DLD1 (cell line): ENCODE data around the gene HIVEP1.

ENCODE experiments used
- in situ Hi-C: cut with HindIII; loops from 2 replicates; pipeline ENCODE4 v1.10.0; 2017; ENCODE audit warnings: low sequenced_read_pairs

The HIVEP1 gene

DNA sequence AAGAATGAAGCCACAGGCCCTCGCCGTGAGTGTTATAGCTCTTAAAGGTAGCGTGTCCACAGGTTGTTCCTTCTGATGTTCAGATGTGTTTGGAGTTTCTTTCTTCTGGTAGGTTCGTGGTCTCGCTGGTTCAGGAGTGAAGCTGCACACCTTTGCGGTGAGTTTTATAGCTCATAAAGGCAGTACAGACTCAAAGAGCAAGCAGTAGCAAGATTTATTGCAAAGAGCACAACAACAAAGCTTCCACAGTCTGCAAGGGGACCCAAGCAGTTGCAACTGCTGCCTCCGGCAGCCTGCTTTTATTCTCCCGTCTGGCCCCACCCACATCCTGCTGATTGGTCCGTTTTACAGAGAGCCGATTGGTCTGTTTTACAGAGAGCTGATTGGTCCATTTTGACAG is 5.2 kb downstream of the HIVEP1 start:
- in situ Hi-C loops, result no loop called here

GRCh38 chr6:12017876-12018401 is 5.8 kb downstream of the HIVEP1 start:
- in situ Hi-C loops, result no loop called here

GRCh38 chr6:12020187-12020791 is 8.2 kb downstream of the HIVEP1 start:
- in situ Hi-C loops, result no loop called here

DNA sequence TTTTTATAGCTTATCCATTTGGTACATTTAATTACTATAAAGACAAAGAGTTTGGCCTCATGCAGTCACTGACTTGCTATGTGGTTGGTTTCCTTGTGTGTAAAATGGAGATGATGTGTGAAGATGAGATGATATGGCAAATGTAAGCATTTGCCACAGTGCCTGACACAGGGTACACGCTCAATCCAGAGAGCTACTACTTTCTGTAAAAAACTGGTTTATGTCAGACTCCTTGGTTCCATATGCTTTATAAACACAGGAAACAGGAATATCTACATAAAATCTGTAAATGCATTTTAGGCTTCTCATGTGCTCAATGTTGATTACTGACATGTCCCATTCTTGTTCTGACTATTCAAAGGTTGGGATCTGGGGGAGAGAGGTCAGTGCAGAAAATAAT is 10.4 kb downstream of the HIVEP1 start:
- in situ Hi-C loops, result no loop called here

DNA sequence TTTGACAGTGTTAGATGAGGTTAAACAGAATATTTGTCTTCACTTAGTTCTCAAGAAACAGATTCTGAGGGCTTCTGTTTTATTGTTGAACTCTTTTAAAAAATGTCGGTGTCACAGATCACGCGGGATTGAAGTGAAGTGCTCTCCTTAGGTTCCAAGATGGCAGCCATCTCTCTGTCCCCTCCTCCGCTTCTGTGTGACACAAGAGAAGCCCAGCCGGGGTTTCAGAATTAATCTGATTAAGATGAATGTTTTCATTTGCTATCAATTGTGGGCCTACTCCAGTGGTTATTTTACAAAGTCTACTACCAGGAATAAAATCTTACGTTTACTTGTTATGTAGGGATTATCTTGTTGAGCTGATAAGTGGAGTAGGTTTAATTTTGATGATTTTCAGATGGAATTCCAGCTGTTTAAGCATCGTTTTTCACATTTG is 10.9 kb downstream of the HIVEP1 start:
- in situ Hi-C loops, result no loop called here

DNA sequence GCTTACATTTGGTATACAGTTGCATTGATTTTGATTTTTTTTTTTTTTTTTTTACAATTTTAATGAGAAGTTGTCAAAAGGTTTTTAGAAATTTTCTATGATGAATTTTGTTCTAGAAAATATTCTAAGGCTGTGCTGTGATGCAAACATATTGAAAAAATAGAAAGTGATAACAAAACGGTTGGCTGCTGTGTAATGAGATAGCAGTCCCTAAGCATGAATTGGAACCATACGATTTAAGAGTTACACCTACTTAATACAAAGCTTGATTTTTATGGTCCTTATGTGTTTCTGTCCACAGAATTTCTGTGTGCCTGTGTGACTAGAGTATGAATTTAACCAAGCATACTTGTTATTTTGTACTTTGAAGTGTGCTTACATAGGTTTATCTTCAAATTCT is 12.1 kb downstream of the HIVEP1 start:
- in situ Hi-C loops, result no loop called here

- in situ Hi-C loops, result no loop called here
Measured at GRCh38 chr6:12024699-12025434, 12.8 kb downstream of the HIVEP1 start.

- in situ Hi-C loops, result no loop called here
Measured at GRCh38 chr6:12026120-12026519, 14.0 kb downstream of the HIVEP1 start.

DNA sequence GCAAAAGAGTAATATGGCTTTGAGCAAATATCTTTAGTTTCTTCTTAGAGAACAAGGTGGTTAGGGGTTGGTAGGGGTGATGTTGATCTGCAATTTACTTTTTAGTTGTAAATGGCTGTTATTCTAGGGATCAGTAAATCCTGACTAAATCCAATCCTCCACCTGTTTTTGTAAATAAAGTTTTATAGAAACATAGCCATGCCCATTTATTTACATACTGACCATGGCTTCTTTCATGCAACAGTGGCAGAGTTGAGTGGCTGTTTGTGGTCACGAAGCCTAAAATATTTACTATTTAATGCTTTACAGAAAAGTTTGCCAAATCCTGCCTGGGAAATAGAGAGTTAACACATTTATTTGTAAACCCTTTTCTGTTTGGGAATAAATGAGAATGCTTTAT is 14.7 kb downstream of the HIVEP1 start:
- in situ Hi-C loops, result no loop called here

GRCh38 chr6:12028213-12028612 is 16.1 kb downstream of the HIVEP1 start:
- in situ Hi-C loops, result no loop called here

GRCh38 chr6:12029979-12030737 is 18.0 kb downstream of the HIVEP1 start:
- in situ Hi-C loops, result no loop called here

DNA sequence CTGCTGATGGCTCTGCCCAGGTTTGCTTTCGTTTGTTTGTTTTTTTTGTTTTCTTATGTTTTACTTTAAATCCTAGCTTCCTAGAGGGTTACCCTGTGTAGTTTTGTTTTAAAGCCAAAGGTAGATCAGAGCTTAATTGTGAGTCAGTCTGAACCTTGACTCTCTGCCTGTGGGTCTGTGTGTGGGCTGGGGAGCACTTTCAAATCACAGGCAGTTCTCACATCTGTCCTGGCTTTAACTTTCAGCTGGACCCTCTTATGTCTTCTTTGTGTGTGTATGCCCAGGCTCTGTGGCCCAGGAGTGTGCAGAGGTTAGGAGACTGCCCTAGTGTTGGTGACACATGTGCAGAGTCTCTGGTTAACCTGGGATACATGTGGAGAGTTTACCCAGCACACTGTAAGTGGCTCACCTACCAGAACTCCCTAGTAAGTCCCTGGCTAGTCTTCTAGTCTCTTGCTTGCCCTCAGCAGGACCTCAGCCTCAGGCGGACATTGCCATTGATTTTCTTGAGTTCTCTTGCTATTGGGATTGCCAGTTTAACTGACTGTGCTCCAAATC is 19.0 kb downstream of the HIVEP1 start:
- in situ Hi-C loops, result no loop called here

DNA sequence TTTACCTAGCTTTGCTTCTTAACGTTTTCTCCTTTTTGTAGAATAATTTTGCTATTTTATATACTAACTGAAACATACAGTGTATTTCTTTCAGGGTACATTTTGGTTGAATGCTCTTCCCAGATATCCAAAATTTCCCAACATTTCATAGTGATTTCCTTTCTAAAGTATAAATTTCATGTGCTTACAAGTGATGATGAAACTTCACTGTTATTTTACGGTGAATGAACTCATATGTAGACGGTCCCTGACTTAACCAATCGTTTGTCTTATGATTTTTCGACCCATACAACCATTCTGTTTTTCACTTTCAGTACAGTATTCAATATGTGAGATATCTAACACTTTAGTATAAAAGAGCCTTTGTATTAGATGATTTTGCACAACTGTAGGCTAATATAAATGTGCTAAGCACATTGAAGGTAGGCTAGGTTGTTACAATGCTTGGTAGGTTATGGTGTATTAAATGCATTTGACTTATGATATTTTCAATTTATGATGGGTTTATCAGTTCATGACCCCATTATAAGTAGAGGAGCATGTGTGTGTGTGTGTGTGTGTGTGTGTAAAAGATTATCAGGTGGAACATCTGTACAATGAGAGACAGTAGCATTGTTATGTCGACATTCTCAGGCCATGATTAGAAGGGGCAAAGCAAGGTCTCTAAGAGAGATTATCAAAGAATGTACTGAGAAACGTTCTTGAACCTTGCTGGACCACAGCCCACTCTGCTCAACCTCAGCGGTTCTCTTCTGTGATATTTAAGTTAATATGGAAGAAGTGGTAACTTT is 20.9 kb downstream of the HIVEP1 start:
- in situ Hi-C loops, result no loop called here

DNA sequence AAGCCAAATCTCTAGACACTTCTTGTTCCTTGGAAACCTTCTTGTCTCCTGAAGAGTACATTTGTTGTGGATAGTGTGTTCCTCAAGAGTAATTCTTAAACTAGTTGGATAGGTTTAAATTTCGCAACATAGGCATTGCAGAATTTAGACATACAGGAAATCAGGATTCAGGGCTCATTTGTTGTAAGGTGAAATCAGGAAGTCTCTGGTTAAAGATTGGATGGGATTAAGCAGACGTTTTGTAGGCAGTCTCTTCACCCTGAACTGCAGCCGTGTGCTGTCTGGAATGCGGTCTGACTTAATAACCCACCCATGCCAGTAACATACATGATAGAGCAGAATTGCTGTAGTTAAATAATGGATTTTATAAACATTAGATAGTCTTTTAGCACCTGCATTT is 21.7 kb downstream of the HIVEP1 start:
- in situ Hi-C loops, result no loop called here

DNA sequence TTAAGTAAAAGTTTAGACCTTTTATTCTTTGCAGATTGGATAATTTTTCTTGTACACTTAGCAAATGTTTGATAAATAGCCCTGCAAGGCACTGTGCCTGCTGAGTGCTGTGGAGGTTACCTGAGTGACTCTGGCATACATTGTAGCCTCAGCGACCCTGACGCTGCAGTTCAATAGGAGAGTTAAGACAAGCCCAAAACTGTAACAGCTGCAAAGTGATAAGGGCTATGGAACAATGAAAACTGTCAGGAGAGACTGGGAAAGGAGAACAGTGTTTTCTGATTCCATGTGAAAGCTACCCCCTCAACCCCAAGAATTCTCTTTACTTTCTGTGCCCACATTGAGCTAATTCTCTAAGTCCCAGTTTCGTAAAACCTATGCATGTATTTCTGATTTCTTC is 22.2 kb downstream of the HIVEP1 start:
- in situ Hi-C loops, result no loop called here

DNA sequence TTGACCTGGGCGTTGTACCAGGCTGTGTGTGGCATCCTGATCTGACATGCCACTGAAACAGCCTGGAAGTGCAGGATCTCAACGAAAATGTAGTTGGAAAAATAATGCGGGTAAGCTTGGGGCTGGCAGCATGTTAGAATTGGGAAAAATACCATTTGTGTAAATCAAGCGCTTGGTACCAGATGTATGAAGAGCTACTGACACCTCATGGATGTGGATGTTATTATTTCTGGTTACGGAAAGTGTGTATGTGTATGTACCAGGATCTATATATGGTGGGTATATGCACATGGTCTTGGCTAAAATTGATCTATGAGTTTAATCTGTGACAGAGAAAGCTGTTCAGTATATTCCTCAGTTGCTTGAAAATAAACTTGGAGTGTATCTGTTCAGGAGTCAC is 22.7 kb downstream of the HIVEP1 start:
- in situ Hi-C loops, result no loop called here

GRCh38 chr6:12036766-12037165 is 24.7 kb downstream of the HIVEP1 start:
- in situ Hi-C loops, result no loop called here

DNA sequence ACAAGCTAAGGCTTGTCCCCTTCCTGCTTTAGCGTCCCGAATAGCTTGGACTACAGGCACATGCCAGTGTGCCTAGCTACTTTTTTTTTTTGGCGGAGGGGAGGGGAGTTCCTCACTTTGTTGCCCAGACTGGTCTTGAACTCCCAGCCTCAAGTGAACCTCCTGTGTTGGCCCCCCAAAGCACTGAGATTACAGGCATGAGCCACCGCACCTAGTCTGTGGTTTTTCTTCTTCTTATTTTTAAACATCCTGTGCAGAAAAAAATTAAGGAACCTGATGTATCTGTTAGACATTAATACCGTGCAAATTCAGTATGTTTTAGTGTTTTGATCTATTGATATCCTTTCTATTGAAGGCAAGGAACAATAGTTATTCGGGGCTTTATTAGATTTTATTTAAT is 25.7 kb downstream of the HIVEP1 start:
- in situ Hi-C loops, result no loop called here

GRCh38 chr6:12039540-12040459 is 27.7 kb downstream of the HIVEP1 start:
- in situ Hi-C loops, result no loop called here

DNA sequence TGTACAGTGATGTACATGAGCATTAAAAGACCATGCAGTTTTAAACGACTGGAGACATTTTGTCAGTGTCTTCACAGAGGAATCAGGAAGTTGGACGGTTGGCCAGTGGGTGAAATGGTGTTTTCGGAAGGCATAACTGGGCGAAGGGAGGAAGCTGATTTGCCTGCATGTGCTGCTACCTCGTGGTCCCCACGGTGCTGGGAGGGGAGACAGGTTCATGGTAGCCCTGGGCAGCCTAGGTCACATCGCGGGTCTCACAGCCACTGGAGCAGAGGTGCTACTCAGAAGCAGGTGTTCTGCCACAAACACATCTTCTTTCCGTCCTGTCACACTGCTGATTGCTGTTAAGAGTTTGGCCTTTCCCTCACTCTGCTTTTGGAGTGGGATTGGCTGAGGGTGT is 35.2 kb downstream of the HIVEP1 start:
- in situ Hi-C loops, result no loop called here
